A673 (cell line): Measurements from ENCODE around the gene CAPG.

Experiments used
- EZH2 ChIP-seq: fragments of 200-600 bp; sonication (generic); IDR thresholded peaks from 2 replicates; pipeline ENCODE4 v1.6.1; 2017; ENCODE audit warnings: borderline replicate concordance, low read depth, mild to moderate bottlenecking, mixed read lengths, antibody characterized with exemption, low read length; ENCODE audit not compliant: poor library complexity, severe bottlenecking
- TF ChIP-seq, protein P1 (sequence below): fragments of 300-800, 200-600 bp; sonication (generic); conservative IDR thresholded peaks from 2 replicates; pipeline ENCODE4 v1.5.1; 2017; ENCODE audit warnings: low read depth, mild to moderate bottlenecking, antibody characterized with exemption, low read length, moderate library complexity, mixed read lengths

DNA sequence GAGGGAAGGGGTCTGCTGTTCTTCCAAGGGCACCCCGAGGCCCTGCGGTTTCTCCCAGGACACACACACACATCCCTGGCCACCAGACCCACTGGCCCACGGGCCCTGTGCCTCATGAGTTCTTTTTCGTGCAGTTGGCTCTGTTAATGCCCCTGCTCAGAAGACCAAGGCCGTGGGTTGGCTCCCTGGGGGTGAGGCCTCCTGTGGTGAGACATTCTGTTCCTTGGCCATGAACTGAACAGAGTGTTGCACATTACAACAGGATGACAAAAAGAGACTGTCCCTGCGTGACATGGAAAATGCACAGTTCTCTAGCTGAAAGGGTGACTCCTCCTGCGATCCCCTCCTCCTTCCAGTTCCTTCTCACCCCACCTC lies 39.0 kb upstream of the CAPG start:
- TF ChIP-seq, protein P1, sequence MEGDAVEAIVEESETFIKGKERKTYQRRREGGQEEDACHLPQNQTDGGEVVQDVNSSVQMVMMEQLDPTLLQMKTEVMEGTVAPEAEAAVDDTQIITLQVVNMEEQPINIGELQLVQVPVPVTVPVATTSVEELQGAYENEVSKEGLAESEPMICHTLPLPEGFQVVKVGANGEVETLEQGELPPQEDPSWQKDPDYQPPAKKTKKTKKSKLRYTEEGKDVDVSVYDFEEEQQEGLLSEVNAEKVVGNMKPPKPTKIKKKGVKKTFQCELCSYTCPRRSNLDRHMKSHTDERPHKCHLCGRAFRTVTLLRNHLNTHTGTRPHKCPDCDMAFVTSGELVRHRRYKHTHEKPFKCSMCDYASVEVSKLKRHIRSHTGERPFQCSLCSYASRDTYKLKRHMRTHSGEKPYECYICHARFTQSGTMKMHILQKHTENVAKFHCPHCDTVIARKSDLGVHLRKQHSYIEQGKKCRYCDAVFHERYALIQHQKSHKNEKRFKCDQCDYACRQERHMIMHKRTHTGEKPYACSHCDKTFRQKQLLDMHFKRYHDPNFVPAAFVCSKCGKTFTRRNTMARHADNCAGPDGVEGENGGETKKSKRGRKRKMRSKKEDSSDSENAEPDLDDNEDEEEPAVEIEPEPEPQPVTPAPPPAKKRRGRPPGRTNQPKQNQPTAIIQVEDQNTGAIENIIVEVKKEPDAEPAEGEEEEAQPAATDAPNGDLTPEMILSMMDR, result no peak
- no peak for TF ChIP-seq EZH2
